HG03521 (cell line): Measurements from ENCODE around the gene TPM1.

Experiments
- ATAC-seq: cut with Tn5 transposase; IDR thresholded peaks from one replicate; pipeline ENCODE4 v1.9.1; 2021; ENCODE audit warnings: mild to moderate bottlenecking, moderate library complexity; ENCODE audit not compliant: unreplicated experiment

Gene TPM1

DNA sequence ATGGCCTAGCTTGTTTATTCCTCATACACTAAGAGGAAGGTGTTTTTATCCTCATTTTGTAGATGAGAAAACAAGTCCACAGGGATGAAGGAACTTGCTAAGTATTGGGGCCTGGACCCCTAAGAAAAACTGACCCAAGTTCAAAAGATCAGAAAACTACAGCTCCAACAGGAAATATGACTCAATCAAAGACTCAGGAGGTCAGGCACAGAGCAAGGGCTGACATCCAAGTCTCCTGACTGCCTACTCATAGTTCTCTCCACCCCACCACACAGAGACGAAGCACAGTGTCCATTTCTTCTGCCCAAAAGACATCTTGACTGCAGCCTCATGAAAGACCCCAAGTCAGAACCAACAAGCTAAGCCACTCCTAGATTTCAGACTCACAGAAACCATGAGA, 26.9 kb upstream of the TPM1 start:
- no peak for ATAC-seq

DNA sequence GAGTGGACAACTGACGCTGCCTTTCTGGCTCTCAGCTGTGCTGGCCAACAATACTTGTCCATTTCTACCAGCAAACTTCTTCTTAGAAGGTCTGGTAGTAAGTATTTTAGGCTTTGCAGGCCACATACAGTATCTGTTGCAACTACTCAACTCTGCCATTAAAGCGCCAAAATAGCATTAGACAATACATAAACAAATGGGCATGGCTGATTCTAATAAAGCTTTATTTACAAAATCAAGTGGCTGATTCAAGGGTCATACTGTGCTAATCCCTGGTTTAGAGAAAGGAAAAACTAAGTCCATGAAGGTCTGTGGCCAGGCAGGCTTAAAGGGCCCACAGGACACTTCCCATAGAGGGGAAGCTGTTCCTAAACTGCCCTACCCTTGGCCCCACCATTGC, 26.3 kb upstream of the TPM1 start:
- ATAC-seq, result no peak

DNA sequence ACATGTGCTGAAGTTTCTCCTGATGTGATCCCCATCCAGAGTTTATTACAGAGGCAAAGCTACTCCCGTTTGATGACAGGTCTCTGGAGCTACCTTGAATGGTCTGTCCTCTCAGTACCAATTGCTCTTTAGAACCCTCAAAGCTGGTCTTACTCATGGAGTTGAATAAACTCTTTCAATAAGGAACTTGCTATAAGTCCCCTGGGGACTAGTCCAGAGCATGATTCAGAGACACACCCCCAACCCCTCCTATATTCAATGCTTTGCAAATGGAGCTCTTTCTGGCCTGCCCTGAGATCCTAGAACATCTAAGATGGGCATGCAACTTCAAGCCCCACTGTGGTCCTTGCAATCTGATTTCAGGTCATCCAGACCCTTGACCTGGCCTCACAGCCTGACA, 23.9 kb upstream of the TPM1 start:
- ATAC-seq, result no peak

DNA sequence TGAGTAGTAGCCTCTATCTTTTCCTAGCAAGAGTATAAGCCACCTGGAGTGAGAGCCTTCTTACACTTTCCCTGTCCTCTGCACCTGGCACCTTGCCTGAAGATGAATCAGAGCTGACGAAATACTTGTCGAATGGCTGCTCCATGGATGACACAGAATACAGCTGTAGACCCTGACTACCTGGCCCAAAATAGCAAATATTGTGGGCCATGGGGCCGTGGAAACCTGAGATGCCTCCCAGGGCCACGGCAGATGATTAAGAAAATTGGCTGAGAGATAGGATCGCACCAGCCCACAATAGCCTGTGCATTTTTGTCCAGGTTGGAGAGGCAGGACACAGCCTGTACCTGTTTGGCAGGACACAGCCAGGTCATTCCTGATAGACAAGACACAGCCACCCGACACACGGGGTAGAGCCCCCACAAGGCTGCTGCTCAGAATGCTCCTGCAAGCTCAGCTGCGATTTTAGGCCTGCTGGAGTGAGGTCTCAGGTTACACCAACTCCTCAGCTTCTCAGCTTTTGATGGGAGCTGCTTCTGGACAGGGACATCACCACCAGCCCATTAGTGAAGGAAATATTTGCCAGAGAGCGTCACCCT, 22.9 kb upstream of the TPM1 start:
- ATAC-seq, result no peak

DNA sequence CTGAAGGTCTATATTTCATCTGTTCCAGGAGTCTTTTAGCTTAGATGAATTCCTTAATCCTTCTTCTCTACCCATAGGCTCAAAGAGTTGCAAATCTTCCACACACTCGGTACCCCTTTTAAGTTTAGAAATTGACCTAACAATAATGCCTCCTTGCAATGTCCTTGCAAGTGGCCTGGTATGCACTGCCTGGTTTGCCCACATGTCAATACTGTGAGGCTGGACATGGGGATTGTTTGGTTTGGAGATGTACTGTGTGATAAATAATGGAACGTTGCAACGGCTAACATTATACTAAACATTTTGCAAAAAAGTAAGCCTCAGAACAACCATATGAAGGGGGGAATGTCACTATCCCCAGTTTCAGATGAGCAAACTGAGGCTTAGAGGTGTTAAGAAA, 22.4 kb upstream of the TPM1 start:
- no peak for ATAC-seq

DNA sequence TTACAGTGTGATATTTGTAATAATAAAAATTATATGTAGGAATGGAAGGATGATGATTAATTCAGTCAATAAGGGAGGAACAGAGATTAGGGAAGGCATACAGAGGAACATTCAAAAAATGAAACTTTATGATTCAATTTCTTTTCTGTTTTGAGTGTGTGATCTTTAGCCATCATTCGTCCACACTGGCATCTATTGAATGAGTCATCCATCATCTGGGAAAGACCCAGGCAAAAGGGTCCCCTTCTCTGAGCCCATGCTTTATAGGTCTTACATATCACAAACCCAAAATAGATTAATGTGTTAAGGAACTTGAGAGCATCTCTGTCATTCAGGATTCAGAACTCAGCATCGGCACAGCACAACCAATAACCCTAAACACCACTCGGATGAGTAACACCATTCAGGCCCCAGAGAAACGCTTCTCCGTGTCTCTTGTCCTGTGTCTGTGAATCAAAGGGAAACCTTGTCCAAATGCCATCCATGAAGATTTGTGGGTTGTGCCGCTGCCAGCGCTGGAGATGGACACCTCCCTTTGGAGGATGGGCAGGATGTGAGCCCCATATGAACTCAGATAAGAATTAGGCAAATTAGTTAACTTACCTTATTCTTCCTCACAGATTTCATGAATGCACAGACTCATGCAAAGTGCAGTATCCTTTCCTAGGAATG, 21.7 kb upstream of the TPM1 start:
- ATAC-seq, result no peak

DNA sequence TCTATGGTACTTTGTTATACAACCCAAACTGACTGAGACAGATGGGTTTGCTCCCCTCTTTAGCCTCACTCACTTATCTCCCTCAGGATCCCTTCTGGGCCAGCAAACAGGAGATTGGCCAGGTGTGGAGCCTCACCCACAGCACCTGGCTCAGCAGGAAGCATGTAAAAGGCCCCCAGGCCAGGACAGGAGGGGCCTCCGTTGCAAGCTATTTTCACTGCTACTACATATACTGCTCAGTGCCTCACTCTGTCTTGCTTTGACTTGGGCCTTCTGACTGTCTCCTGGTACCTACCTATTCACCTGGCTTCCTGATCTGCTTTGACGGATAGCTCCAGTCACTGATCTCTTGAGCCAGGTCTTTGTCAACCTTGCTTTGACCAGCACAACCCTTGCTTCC, 20.4 kb upstream of the TPM1 start:
- ATAC-seq, result no peak

DNA sequence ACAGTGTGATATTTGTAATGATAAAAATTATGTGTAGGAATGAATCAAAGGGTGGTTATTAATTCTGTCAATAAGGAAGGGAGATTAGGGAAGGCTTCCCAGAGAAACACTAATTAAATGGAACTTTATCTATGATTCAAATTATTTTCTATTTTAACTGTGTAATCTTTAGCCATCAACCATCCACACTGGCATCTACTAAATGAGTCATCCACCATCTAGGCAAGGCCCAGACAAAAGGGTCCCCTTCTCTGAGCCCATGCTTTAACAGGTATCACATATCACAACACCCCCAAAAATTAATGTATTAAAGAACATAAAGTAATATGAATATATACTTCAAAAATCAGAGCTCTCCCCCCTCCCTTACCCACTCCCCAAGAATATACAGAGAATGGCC, 19.9 kb upstream of the TPM1 start:
- no peak for ATAC-seq

DNA sequence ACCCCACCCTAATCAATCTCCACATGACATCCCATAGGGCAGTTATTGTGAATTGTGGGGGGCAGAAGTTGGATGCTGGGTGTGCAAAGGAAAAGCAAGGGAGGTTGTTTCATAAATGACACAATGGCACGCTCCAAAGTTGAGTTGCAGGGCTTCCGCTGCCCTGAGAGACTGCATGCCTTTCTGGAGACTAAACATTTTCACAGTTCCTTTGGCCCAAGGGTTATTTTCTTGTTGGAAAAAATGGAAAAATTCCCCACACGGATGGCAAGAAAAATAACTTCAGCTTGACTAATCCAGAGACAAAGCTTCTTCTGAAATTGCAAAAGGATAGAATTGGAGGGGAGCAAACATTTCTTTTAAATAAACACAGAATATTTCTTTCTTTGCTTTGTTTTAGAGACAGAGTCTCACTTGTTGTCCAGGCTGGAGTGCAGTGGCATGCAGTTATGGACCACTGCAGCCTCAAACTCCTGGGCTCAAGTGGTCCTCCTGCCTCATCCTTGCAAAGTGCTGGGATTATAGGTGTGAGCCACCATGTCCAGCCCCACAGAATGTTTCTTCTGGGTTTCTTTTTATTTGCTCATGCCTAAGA, 19.1 kb upstream of the TPM1 start:
- no peak for ATAC-seq

DNA sequence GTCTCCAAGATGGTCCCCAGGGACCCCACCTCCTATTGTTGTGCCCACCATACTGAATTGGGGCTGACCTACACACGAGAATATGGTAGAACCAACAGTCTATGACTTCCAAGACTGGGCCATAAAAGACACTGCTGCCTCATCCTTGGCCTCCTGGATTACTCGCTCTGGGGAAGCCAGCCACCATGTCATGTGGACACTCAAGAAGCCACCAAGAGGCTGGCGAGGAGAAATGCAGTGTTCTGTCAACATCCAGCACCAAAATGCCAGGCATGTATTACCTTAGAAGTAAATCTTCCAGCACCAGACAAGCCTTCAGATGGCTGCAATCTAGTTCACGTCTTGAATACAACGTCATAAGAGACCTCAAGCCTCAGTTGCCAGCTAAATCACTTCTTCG, 17.1 kb upstream of the TPM1 start:
- no peak for ATAC-seq

DNA sequence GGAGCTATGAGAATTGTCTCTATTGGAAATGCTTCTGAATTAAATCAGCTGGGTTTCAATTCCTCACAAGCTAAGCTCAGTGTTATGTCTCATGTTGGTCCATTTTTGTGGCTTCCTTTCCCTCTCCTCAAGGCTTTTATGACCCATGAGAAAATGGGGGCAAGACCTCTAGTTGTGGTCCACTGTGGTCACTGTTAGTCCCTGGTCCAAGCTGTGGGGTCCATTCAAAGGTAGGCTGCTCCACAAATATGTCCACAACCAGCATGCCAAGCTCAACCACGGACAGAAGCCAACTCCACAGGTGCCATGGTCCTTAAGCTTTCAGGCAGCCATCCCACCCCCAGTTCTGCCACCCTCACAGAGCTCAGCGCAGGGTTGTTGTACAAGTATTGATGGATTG, 14.9 kb upstream of the TPM1 start:
- ATAC-seq, result no peak

DNA sequence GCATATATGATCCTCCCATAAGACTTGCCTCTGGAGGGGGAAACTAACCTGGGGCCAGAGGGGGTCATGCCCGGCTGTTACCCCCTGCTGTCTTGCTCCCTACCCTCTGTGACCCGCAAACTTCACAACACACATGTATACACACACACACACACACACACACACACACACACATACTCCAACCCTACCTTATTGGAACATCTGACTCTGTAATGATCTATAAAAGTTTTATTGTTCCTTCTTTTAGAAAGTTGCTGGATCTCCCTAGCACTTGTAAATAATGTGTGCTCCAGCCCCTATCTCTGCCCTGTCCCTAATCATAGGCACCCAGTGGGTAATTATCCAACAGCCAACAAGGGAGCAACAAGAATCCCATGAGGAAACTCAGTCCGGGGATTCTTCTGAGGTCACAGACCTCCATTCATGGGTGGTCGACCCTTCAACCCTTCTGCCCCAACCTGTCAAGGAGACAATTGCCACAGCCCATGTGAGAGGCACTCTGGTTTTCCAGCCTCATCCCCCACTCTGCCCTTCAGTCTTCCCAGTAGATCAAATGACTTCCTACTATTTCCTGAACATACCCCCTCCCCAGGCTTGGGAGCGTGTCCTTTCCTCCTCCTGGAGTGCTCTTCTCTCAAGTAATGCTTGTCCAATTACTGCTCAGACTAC, 14.0 kb upstream of the TPM1 start:
- ATAC-seq, result no peak

DNA sequence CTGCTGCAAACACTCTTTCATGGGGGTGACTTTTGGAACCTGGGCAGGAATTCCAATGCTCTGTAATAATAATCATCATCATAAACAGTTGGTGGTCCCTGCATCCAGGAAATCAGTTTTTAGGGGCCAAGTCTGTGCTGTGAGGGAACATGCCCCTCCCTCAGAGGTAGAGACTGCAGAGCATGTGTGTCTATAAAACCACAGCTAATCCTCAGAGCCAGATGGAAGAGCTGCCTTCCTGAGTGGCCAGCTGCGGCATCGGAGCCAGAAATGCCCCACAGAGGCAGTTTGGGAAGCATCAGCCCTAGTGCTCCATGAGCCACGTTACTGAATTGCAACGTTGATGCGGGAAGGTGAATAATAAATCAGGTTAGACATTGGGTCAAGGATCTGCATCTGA, 12.9 kb upstream of the TPM1 start:
- ATAC-seq, result no peak

DNA sequence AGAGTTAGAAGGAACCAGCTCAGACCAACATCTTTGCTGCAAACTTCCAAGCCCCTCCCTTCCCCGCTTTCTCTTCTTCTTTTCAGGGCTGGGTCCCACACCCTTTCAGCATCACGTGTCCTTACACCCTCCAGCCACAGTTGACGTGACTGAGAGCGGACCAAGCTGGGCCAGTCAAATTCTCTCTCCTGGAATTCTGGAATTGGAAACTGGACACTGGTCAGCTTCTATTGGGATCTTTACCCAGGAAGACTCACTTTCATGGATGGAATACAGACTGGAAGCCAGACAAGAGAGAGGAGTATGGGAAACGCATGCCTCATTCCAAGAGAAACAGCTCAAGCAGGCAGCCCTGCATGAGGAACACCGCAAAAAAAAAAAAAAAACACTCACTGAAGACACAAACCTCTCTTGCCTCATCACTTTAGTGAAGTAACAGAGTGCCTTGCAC, 12.4 kb upstream of the TPM1 start:
- no peak for ATAC-seq

DNA sequence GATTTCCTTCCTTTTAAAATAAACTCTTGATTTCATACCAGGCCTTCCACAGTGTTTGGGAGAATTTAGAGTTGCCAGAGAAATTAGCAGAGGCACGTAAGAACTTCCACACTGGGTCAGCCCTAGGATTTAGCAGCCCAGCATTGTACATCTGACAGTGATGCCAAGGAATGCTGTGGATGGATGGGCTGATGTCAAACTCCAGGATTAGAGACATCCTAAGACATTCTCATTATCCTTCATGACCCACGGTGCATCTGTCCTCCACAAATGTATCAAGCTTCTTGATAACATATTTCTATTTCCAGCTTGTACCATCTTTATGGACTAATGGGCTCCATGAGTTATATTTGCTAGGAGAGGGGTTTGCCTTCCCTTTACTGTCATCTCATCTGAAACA, 8.0 kb upstream of the TPM1 start:
- ATAC-seq, result no peak

DNA sequence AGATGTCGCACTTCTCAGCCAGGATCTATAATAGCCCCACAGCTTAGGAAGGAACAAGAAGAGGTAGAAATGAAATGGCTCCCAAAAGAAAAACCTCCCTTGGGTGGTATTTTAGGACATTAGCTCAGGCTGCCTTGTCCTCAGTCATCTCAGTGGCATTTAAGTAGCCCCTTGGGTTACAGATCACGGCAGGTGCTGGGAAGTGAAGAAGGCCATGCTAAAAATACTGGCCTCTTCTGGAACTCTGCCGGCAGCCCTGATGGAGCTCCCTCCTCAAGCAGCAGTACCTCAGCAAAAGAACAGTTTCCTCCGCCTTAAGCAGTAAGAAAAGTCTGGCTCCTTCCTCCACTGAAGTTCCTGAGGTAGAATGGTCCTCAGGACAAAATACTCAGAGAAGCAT, 7.3 kb upstream of the TPM1 start:
- ATAC-seq, result no peak

DNA sequence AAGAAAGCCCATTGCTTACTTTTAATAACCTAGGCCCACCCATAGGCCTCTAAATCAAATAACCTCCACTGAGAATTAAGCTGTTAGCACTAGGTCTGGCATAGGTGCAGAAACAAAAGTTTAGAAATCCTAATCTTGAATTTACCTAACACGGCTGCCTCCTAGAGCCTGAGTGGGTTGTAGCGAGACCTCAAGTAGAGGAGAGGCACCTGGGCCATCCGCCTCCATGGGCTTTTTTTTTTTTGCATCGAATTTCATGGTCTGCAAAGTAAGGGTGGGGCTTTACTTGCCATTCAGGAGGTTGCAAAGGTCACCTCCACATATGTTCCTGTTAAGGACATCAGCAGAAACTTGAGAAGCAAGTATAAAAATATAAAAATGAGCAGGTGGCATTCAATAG, 6.6 kb upstream of the TPM1 start:
- no peak for ATAC-seq

DNA sequence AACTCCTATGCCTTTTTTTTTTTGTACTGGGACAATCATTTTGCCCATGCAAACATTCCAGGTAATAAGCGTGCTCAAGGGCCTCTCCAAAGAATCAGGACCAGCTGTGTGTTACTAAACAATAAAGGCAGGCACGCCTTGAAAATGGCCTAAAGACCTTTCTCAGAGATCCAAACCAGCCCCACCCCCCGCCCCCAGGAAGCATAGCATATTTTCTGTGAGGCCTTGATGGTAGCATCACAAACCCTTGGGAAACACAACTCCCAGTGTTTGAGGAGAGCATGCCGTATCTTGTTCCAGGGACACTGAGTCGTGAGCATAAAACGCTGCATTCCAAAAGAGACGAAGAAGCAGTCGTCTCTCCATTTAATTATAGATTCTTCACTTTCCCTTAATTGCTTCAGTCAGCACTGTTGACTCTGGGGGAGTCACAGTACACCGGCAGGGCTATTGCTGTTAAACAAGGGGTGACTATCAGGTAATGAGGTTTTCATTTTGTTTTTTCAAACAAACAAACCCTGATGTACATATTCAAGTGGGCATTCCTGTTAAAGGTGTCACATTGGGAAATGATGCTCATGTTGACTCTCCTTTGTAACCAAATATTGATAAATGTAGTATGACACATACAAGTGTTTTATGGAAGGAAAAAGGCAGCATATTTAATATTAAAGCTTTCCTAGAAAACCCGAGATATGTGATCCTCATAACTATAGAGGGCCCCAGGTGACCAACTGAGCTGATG, 4.4 kb upstream of the TPM1 start:
- ATAC-seq, result no peak

DNA sequence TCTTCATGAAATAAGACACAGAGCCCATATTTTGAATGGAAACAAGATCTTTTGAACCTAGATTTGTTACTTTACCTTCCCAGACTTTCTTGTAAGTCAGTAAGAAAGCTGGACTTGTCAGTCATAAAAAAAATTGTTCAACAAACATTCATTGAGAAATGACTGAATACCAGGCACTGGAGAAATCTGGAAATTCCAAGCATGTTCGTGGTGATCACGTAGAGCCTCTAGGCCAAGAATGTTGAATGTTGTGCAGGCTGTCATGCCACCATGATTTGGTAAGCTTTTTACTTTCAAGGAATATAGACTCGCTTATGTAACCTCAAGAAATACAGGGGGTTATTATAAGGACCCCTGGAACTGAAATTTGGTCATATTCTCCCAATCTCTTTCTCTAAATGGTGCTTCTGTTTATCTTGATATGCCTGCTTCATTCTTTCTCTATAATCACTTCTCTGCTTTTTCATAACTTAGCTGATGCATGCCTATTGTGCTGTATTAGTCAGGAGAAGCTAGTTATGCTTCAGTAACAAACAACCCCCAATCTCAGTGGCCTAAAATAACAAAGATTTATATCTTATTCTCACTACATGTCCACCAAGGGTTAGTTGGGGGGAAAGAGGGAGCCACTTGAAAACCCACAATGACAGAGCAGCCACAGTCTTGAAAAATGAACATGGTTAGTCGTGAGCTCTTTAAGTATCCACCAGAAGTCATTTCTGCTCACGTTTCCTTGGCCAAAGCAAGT, 3.4 kb upstream of the TPM1 start:
- ATAC-seq, result no peak

DNA sequence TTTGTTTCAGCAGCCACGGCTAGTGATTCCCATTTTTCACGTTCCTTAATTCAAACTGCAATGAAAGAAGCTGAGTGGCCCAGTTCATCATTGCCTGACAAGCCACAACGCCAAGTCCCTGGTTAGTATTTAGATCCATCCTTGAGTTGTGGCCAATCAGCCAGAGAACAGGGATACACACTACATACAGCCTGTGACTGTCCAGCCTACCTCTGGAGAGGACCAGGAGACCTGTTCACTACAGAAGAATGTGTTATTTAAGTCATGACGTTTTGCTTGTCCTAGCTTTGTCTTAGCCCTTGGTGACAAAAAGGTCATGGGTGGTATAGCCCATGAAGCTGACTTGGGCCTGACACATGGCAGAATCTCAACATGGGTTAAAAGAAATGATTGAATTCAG, 2.7 kb upstream of the TPM1 start:
- no peak for ATAC-seq

DNA sequence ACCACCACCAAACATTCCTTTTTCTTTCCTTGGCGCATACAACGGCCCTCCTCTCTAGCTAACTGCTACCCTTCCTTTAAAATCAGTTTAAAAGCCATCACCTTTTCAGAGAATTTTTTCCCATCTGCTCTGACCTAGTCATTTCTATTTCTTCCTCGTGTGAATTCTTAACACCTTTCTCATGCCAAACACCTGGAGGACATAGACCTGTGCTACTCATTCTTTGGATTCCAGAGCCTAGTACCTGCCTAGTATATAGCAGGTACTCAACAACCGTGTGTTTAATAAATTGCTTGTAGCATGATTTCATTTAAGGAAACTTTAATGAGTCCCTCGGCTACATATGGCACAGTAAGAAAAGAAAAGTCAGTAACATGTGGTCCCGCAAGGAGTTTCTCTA, 2.0 kb upstream of the TPM1 start:
- no peak for ATAC-seq
